Ishikawa (cell line): ENCODE data around the gene ARGLU1.

Experiments
- CEBPB ChIP-seq: IDR thresholded peaks from 2 replicates; pipeline ENCODE4 v1.6.1; 2012
- CREB1 ChIP-seq: IDR thresholded peaks from 2 replicates; pipeline ENCODE4 v1.6.1; 2012; ENCODE audit warnings: low read depth
- EGR1 ChIP-seq: IDR thresholded peaks from 2 replicates; pipeline ENCODE4 v1.6.1; 2012
- EP300 ChIP-seq: IDR thresholded peaks from 2 replicates; pipeline ENCODE4 v1.6.1; 2012; ENCODE audit warnings: borderline replicate concordance
- FOXM1 ChIP-seq: IDR thresholded peaks from 2 replicates; pipeline ENCODE4 v1.6.1; 2012; ENCODE audit warnings: low read depth, borderline replicate concordance
- NFIC ChIP-seq: IDR thresholded peaks from 2 replicates; pipeline ENCODE4 v1.6.1; 2012
- RAD21 ChIP-seq: IDR thresholded peaks from 2 replicates; pipeline ENCODE4 v1.6.1; 2012; ENCODE audit warnings: low read depth
- TAF1 ChIP-seq: IDR thresholded peaks from 2 replicates; pipeline ENCODE4 v1.6.1; 2012; ENCODE audit warnings: low read depth, mild to moderate bottlenecking
- TCF12 ChIP-seq: IDR thresholded peaks from 2 replicates; pipeline ENCODE4 v1.6.1; 2012; ENCODE audit warnings: low read depth
- TEAD4 ChIP-seq: IDR thresholded peaks from 2 replicates; pipeline ENCODE4 v1.6.1; 2012
- USF1 ChIP-seq: IDR thresholded peaks from 2 replicates; pipeline ENCODE4 v1.6.1; 2012
- YY1 ChIP-seq: IDR thresholded peaks from 2 replicates; pipeline ENCODE4 v1.6.1; 2012; ENCODE audit warnings: low read depth
- TF ChIP-seq, protein P1 (sequence below): IDR thresholded peaks from 2 replicates; pipeline ENCODE4 v1.6.1; 2012
- TF ChIP-seq, protein P2 (sequence below): IDR thresholded peaks from 2 replicates; pipeline ENCODE4 v1.6.1; 2012; ENCODE audit warnings: low read depth, mild to moderate bottlenecking

DNA sequence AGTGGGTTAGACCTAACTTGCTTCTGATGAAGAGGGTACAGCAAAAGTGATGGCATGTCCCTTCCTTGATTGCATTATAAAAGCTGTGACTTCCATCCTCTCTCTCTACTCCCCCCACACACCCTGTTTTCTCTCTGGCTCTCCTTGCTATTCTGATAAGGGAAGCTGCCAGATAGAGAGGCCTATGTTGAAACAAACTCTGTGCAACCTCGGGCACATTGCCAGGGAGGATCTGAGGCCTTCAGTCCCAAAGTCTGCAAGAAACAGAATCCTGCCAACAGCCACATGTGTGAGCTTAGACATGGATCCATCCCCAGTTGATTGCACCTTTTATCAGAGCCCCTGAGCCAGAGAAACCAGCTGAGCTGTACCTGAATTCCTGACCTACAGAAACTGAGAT is 44.8 kb upstream of the ARGLU1 start:
- TF ChIP-seq EP300 (no peak), YY1 (no peak), TAF1 (no peak), RAD21 (no peak), USF1 (no peak), CREB1 (no peak), CEBPB (no peak), TCF12 (no peak), TEAD4 (no peak), FOXM1 (no peak), NFIC (no peak), EGR1 (no peak)
- TF ChIP-seq, protein P1, sequence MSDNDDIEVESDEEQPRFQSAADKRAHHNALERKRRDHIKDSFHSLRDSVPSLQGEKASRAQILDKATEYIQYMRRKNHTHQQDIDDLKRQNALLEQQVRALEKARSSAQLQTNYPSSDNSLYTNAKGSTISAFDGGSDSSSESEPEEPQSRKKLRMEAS: no peak
- TF ChIP-seq, protein P2, sequence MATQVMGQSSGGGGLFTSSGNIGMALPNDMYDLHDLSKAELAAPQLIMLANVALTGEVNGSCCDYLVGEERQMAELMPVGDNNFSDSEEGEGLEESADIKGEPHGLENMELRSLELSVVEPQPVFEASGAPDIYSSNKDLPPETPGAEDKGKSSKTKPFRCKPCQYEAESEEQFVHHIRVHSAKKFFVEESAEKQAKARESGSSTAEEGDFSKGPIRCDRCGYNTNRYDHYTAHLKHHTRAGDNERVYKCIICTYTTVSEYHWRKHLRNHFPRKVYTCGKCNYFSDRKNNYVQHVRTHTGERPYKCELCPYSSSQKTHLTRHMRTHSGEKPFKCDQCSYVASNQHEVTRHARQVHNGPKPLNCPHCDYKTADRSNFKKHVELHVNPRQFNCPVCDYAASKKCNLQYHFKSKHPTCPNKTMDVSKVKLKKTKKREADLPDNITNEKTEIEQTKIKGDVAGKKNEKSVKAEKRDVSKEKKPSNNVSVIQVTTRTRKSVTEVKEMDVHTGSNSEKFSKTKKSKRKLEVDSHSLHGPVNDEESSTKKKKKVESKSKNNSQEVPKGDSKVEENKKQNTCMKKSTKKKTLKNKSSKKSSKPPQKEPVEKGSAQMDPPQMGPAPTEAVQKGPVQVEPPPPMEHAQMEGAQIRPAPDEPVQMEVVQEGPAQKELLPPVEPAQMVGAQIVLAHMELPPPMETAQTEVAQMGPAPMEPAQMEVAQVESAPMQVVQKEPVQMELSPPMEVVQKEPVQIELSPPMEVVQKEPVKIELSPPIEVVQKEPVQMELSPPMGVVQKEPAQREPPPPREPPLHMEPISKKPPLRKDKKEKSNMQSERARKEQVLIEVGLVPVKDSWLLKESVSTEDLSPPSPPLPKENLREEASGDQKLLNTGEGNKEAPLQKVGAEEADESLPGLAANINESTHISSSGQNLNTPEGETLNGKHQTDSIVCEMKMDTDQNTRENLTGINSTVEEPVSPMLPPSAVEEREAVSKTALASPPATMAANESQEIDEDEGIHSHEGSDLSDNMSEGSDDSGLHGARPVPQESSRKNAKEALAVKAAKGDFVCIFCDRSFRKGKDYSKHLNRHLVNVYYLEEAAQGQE: no peak
